Activated naive CD4-positive, alpha-beta T cell treated with anti-CD3 and anti-CD28 coated beads, Interleukin-2, amount 50 U/mL, for 72 hours (primary cell): ENCODE measurements around the gene VAC14. TPM values are rescaled to one million over a fixed set of nuclear protein-coding genes. Genes with fewer than 3 reads are reported as not detected.

Source experiments
- ATAC-seq, 2 donors: fragments of 150-1000 bp; cut with Tn5 transposase; 2 replicates each; pipeline ENCODE4 v1.10.0; 2021; ENCODE audit warnings: mild to moderate bottlenecking in 2 of 2, moderate library complexity in 2 of 2
- DNase-seq, 2 donors: peaks; one replicate each; pipeline ENCODE4 v3.0.0; 2021 to 2022; ENCODE audit warnings: low spot score in 2 of 2
- H3K27ac Mint-ChIP-seq, 2 donors: one replicate each; pipeline ENCODE4 v1.8.0; 2022; ENCODE audit warnings: mild to moderate bottlenecking in 2 of 2, mixed read lengths in 2 of 2
- H3K36me3 Mint-ChIP-seq, 2 donors: one replicate each; pipeline ENCODE4 v1.8.0; 2022; ENCODE audit warnings: mixed read lengths in 2 of 2
- H3K9me3 Mint-ChIP-seq, 2 donors: one replicate each; pipeline ENCODE4 v1.8.0; 2022; ENCODE audit warnings: mixed read lengths in 2 of 2
- total RNA-seq, 2 donors: library from RNA; stranded (reverse); gene quantifications; one replicate each; pipeline ENCODE4 v1.2.3, GENCODE V29; 2022

VAC14 gene
- total RNA-seq, 2 donors from 2014 or later: 22.5 to 28.8 TPM

DNA sequence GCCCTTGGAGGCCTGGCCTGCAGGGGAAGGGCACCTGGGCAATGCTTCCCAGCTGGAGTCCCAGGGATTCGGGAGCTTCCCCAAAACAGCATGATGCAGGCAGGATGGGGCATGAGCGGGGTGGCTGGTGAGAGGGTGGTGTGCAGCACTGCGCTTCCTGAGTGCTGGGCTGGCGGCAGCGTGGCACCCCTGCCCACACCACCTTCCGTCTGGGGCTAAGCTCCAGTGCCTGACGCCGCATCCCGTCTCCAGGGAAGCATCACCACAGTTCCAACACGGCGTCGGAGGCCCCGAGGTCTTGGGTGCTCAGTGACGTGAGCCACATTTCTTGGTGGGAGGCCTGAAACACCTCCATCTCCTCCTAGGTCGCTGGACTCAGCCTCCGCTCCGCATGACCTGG, 101.3 kb downstream of the VAC14 start:
- Mint-ChIP-seq H3K36me3 (no peaks in the 10 kb centered on the region), H3K9me3 (no peaks in the 10 kb centered on the region), H3K27ac (peak overlapping the region in 1 of 2 donors; percentile 40)
- ATAC-seq: no peak
- no peak for DNase-seq

DNA sequence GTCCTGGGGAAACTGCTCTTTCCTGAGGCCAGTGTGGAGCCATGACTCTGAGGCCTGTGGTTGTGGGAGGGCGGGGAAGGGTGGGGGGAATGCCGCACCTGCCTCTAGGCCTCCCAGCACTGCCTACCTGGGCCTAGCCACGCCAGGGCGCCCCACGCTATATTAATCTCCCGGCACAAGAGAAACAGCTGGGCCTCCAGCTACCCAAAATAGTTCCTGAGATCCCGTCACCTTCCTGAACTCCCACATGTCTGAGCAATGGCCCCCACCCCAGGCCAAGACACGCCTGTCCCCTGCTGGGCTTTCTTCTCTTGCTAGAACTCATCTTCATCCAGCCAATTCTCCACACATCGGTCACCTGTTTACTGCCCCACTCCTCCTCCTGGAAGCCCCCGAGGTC, 102.1 kb downstream of the VAC14 start:
- DNase-seq: no peak
- Mint-ChIP-seq H3K27ac (peak overlapping the region; percentile 40 to 55), H3K9me3 (no peaks in the 10 kb centered on the region), H3K36me3 (no peaks in the 10 kb centered on the region)
- ATAC-seq: no peak

DNA sequence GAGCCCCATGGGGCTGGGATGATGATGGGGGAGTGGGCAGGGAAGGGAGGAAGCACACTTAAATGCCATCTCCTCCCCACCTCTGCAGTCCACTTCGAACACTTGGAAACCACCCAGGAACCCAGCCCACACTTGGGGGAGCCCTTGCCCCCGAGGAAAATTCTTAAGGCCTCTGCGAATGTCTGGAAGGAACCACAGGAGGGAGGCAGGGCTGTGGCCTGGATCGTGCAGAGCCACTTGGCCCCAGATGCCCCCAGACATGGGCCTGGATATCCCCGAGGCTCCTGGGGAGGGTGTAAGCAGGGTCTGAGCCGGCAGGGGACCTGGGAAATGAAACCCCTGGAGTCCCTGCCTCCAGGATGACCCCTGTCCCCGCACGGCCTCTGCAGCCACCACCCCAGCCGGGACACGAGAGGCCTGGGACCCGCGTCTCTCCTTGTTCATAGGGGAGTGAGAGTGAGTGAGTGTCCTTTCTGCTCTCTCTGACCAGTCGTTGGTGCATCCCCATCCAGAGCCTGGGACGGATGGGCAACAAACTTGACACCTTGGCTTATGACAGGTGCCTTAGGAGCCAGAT, 103.3 kb downstream of the VAC14 start:
- ATAC-seq (no peak), DNase-seq (no peak)
- Mint-ChIP-seq H3K9me3 (no peaks in the 10 kb centered on the region), H3K27ac (peak overlapping the region; percentile 68 to 77), H3K36me3 (no peaks in the 10 kb centered on the region)

DNA sequence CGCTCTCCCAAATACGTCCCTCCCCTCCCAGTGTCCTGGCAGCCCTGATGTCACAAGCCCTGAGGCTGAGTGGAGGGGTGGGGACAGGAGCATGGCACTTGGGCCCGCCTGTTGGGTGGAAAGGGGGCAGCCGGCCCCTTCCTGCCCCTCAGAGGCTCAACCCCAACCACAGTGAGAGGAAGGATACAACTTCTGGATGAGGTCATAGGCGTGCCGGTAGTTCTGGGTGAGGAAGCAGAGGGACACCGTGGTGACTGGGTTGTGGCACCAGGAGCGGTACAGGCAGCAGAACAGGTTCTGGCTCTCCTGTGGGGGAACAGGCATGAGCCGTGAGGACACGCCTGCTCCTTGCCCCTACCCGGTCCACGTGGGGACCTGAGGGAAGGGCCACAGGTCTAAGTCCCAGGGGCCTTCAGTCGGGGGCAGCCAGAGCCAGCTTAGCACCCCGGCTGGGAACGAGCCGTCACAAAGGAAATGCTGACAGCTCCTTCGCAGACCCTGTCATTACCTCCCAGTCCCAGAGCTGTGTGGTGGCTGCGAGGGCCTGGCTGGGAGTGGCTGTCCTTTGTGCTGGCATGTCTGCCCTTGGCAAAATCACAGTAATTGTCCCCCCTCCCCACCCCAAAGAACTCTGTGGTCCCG, 103.9 kb downstream of the VAC14 start:
- Mint-ChIP-seq H3K27ac (peak overlapping the region; percentile 74), H3K9me3 (no peaks in the 10 kb centered on the region), H3K36me3 (no peaks in the 10 kb centered on the region)
- DNase-seq (no peak), ATAC-seq (peak; percentile 46 to 51)

DNA sequence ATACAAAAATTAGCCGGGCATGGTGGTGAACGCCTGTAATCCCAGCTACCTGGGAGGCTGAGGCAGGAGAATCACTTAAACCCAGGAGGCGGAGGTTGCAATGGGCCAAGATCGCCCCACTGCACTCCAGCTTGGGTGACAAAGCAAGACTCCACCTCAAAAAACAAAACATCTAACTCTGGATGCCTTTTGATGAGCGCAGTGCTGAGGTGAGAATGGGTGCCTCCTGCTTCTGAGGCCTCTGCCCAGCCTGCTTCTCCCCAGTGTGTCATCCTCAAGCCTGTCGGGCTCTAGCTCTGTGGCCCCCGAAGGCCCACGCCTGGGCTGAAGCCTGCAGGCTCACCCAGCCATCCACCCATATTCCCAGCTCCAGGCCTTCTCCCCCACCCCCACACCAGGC, 104.6 kb downstream of the VAC14 start:
- Mint-ChIP-seq H3K36me3 (no peaks in the 10 kb centered on the region), H3K27ac (peak overlapping the region; percentile 74), H3K9me3 (no peaks in the 10 kb centered on the region)
- DNase-seq: no peak
- ATAC-seq: no peak

DNA sequence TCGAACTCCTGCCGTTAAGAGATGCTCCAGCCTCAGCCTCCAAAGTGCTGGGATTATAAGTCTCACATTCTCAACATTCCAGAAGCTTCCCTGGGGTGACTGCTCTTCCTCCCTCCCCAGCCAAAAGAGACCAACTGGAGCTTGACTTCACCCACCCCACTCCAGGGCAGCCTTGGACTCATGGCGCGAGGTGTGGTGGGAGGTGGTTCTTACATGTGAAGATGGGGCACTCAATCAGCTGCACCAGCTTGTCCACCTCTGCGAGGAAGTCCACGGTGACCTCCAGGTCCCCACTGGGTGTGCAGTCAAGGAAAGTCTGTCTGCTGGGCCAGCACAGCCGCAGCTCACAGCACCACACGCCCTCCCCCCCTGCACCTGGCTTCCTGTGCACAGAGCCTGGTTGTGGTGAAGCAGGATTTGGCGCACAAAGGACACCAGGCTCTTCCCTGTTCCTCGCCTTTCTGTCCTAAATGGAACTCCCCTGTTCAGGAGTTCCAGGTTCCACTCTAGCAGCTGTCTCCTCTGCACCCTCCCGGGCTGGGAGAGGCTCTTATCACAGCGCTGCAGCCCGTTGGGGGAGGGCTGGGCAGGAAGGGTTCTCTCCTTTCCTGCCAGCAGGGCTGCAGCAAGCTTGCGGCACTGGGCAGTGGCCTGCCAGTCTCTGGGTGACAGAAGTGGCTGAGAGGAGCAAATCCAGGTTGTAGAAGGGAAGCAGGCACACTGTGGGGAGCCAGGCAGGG, 105.5 kb downstream of the VAC14 start:
- ATAC-seq (no peak), DNase-seq (no peak)
- H3K9me3 Mint-ChIP-seq: no peaks in the 10 kb centered on the region
- H3K27ac Mint-ChIP-seq: peak overlapping the region; percentile 14 to 74
- H3K36me3 Mint-ChIP-seq: no peaks in the 10 kb centered on the region

DNA sequence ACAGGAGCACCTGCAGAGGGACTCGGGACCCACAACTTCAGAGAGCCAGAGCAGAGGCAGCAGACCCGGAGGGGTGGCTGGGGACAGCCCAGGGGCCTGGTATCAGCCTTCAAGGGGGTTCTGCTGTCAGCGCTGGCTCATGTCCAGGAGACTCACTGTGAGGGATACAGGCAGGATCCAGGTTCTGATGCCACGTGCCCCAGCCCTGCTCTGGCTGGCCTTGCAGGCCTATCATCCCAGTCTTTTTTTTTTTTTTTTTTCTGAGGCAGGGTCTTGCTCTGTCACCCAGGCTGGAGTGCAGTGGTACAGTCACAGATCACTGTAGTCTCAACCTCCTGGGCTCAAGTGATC, 106.1 kb downstream of the VAC14 start:
- ATAC-seq: no peak
- Mint-ChIP-seq H3K36me3 (no peaks in the 10 kb centered on the region), H3K9me3 (no peaks in the 10 kb centered on the region), H3K27ac (no peak overlapping the region)
- DNase-seq: no peak

DNA sequence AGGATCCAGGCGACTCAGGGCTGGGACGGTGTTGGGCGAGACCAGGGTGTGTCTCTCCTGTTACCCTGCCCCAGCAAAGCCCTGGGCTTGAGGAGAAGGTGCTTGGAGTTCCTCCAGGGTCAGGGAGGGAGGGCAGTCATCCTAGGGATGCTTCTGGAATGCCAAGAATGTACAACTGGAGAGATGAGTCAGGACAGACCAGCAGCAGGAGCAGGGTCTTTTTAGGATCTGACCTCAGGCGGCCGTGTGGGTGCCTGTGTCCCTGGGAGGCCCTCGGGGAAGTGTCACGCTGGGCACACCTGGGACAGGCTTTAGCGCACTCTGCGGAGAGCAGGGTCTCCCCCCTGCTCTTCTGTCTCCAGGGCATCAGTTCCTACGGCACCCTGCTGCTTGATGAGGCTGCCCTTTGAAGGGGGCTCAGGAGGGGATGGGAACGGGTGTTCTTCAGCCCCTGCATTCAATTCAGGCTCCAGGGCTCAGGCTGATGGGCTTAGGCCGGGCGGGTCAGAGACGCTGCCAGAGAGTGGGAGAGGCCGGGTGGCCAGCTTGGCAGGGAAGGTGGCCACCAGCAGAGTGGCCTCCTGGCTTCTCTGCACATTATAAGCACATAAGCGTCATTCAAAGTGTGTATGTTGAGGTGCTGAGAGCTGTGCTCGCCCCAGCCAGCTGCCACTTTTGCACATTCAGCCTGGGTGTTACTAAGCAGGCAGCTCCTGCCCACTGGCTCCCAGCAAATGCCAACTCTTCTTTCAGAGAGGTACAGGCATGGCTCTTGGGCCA, 106.7 kb downstream of the VAC14 start:
- DNase-seq: no peak
- ATAC-seq: no peak
- no peak overlapping the region for H3K27ac Mint-ChIP-seq
- no peaks in the 10 kb centered on the region for H3K36me3 Mint-ChIP-seq
- no peaks in the 10 kb centered on the region for H3K9me3 Mint-ChIP-seq

DNA sequence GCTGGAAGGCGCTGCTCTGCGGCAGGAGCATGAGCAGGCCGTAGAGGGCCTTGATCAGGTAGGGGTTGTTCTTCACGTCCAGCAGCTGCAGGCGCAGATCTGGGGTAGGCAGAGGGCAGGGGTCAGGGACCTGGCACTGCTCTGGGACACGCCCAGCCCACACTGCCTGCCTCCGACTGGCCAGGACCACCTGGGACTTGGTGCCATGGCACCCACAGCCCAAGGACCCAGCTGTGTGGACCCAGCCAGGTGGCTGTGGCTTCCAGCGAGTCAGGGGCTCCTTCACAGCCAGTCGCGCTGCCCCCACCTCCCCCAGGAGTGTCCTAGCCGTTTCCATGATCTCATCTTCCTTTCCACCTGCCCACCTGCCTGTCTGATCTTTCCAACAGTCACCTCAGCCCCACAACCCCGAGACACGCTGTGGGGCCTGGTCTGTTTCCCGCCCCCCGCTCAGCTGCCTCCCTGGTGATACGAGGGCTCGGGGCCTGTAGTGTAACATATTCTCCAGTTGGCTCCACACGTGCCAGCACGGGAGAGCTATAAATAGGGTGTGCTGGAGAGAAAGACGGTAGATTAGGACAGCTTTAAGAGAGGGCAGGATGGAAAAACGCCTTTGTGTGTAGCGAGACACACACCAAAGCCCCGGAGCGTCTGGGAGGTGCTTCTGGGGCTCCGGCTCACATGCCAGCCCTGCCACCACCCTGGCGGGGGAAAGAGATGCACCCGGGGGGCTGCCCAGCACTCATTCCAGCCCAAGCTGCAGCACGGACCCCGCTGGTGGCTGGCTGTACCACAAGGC, 107.9 kb downstream of the VAC14 start:
- Mint-ChIP-seq H3K36me3 (no peaks in the 10 kb centered on the region), H3K27ac (no peak overlapping the region), H3K9me3 (no peaks in the 10 kb centered on the region)
- ATAC-seq (no peak), DNase-seq (no peak)

DNA sequence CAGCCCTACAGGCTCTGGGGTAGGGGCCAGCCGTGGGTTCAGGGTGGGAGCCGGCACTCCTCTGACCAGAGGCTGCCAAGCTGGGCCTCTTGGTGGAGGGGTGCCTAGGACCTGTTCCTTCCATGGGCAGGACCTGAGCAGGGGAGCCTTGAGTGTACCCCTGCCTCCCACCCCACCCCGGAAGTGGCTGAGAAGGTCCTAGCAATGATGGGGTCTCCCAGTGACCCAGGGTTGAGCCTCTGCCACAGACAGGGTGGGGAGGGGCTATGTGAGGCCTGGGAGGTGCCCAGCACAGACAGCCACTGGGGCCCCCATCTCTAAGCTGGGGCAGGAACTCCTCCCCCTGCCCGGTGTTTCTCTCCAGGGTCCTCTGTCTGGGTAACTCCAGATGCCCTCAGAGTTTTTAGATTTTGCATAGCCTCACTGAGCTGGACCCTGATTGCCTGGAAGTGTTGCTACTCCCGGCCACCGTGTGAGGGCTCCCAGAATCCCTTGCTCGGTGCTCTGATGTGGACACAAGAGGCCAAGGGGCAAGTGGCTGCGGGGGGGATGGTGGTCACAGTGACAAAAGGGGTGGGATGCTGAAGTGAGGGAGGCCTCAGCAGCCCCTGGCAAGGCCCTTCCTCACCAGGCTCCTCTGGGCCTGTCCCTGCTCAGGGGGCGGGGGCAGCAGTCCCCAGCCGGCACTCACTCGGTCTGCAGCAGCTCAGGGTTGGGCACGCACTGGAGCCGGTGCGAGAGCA, 108.7 kb downstream of the VAC14 start:
- no peak overlapping the region for H3K27ac Mint-ChIP-seq
- no peak for DNase-seq
- no peak for ATAC-seq
- H3K36me3 Mint-ChIP-seq: no peaks in the 10 kb centered on the region
- no peaks in the 10 kb centered on the region for H3K9me3 Mint-ChIP-seq

DNA sequence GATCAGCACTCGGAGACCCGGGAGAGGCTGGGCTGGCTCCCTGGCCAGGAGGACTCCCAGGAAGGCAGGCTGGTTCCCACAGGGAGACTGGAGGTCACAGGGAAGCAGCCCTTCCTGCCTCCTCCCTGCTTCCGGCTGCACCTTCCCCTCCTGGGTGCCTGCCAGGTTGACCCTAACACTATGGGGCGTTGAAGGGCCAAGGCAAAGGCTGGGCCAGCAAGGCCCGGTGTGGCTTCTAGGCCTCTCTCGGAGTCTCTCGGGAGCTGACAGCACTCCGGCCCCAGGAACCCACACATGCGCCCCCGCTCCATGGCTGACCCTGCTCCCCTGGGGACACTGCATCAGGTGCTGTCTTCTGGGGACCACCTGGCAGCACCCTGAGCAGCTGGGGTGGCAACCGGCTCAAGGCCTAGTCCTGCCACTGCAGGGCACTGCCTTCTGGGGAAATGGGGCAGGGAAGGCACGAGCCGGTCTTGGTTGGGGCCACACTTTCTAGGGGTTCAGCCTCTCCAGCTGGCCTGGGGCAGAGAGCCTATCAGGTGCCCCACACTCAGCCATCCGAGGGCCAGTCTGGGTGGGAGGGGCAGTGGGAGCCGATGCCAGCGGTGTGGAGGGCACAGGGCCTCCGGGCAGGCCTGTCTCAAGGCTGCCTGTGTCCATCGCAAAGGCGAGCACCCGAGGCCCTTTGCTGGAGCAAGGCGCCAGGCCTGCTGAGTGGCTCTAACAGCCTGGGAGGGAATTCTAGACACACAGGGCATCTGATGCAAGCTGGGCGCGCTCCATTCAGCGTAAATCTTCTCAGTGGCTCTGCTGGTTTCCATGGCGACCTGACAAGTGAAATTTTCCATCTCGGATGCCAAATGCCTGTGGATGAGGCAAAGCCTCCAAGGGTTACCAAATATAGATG, 109.5 kb downstream of the VAC14 start:
- H3K27ac Mint-ChIP-seq: no peak overlapping the region
- H3K9me3 Mint-ChIP-seq: no peaks in the 10 kb centered on the region
- ATAC-seq (no peak), DNase-seq (no peak)
- H3K36me3 Mint-ChIP-seq: no peaks in the 10 kb centered on the region

DNA sequence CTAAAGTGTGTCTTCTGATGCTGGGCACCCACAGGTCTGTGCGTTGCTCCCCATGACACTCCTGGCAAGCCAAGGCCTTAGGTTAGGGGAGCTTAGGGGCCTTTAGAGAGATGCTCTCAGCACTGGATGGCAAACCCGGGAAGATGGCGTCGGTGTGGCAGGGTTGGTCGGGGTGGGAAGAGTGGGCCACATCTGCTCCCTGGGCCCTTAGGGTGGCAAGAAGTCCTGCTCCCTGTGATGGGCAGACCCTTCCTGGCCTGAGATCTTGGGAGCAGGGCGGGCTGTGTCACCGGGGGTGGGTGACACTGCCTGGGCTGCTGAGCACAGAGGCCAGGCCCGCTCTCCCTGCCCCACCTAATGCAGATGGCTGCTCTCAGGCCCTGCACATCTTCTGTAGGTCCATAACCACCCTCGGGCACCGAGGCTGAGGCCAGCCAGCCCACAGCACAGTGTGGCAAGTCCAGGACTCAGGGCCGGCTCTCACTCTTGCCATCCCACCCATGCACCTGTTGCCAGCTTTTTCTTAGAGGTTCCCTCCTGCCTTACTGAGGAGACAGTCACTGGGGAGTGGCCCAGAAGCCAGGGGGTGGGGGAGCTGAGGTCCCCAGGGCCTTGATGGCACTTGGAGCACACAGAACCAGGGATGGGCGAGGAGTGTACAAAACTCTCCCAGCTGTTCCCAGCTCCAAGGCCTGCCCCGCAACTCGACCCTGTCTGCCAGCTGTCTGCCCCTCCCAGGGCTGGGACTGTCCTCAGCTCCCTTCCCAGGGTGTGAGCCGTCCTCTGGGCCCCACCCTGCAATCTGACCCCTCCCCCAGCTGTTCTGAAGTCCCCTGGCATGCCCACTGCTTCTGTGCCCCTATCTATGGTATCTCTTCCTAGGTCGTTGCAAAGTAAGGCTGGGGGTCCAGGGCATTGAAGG, 110.7 kb downstream of the VAC14 start:
- H3K9me3 Mint-ChIP-seq: no peaks in the 10 kb centered on the region
- DNase-seq (no peak), ATAC-seq (no peak)
- H3K36me3 Mint-ChIP-seq: no peaks in the 10 kb centered on the region
- peak overlapping the region in 1 of 2 donors; percentile 72 for H3K27ac Mint-ChIP-seq

DNA sequence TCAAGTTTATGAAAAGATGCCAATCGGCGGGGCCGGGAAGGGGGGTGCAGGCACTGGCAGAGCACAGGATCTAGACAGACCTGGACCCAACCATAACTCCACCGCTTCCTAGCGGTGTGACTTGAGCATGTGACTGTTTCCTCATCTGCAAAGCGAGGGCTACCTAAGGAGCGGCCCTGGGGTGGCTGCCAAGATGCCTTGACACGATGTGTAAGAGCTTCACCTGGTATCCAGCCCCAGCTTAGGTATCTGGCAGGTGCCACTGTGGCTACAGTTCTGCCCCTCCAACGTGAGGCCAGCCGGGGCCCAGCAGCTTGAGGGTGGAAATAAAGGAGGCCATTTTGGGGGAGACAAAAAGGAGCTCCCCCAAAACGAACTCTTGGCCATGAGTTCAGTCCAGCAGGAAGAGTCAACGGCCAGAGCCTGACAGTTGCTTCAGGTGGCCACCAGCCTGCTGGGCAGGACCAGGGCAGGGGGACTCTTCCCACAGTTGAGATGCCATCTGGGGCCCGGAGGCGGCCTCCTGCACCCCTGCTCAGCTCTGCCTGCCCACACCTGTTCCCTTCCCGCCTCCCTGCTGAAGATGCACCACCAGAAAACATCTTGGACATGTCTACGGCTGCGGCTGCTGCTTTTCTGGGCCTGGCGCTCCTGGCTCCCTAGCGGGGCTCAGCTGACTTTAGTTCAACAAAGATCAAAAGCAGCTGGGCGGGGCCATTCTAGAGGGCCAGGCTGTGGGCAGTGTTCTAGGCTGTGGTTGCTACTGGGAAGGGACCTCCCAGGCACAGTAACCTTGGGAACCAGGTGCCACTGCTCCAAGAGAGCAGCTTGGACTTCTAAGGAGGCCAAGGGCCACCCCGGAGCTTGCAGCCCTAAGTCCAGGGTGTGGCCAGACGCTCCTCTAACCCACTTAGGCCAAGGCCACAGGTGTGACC, 111.7 kb downstream of the VAC14 start:
- Mint-ChIP-seq H3K36me3 (no peaks in the 10 kb centered on the region), H3K27ac (peak overlapping the region in 1 of 2 donors; percentile 50), H3K9me3 (no peaks in the 10 kb centered on the region)
- ATAC-seq (no peak), DNase-seq (no peak)
